RCC 7860 (cell line): Measurements from ENCODE around the gene EPN2.
"Not testable (repeated sequence)": the region's sequence is repeated elsewhere in the genome, so short reads cannot be mapped to it uniquely, and the experiment has no call there.

Source experiments
- DNase-seq: peaks from one replicate; pipeline ENCODE4 v3.0.0-alpha.2; 2015; ENCODE audit warnings: low spot score
- FAIRE-seq: peaks from 2 replicates; lab custom pipeline; 2012; peaks lifted over from hg19 to GRCh38; lab: Jason Lieb, UNC

Gene EPN2

GRCh38 chr17:19237139-19237388, at the start of gene EPN2:
EPN2 (plus strand) TSS chr17:19237366; CDS start chr17:19283120, 45,754 bp downstream.
- FAIRE-seq, DNase-seq: not testable (repeated sequence)

DNA sequence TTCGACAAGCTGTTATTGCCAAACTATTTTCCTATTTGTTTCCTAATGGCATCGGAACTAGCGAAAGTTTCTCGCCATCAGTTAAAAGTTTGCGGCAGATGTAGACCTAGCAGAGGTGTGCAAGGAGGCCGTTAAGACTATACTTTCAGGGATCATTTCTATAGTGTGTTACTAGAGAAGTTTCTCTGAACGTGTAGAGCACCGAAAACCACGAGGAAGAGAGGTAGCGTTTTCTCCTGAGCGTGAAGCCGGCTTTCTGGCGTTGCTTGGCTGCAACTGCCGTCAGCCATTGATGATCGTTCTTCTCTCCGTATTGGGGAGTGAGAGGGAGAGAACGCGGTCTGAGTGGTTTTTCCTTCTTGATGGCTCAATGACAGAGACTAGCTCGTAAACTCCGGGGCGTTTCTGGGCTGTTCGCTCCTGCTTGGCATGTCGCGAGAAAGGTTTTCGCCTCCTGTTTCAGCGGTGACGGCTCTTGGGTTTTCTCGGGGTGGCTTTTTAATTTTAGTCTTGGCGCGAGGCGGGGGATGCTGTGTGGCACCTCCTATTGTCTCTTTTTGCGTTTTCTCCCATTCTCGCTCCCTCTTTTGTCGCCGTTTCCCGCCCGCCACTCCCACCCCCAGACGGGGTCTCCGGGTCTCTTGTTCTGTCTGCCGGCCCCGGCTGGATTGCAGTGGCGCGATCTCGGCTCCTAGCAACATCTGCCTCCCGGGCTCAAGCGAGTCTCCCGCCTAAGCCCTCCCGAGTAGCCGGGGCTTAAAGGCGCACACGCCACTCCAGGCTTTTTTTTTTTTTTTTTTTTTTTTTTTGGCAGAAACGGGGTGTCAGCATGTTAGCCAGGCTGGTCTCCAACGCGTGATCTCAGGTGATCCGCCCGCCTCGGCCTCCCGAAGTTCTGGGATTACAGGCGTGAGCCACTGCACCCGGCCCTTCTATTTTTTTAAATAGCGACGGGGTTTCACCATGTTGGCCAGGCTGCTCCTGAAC, 49.0 kb upstream of the EPN2 start:
- FAIRE-seq, DNase-seq: not testable (repeated sequence)

- not testable (repeated sequence) for DNase-seq, FAIRE-seq
Measured at GRCh38 chr17:19188870-19189708, 48.1 kb upstream of the EPN2 start.

- not testable (repeated sequence) for FAIRE-seq, DNase-seq
Measured at GRCh38 chr17:19189781-19190405, 47.3 kb upstream of the EPN2 start.

GRCh38 chr17:19196382-19197204, 40.6 kb upstream of the EPN2 start:
- not testable (repeated sequence) for FAIRE-seq

GRCh38 chr17:19202448-19202847, 34.7 kb upstream of the EPN2 start:
- not testable (repeated sequence) for FAIRE-seq, DNase-seq

More at GRCh38 chr17:19196382-19197204, 40.6 kb upstream of the EPN2 start:
- not testable (repeated sequence) for DNase-seq

DNA sequence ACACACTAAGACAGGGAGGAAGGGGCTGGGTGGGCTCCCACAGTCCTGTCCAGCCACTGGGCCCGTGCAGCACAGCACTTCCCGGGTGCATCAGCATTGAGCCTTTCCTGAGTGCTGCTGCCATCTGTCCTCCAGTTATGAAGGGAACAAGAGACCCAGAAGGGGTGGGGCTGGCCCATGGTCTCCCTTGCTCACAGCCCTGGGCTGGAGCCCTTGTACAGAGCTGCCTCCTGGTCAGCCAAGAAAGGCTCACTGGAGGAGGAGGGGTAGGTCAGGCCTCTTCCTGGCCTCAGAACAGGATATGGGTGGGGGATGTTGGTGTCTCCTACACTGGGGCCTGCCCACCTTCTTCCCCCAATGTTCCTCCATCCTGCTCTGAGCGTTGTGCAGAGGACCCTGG, 33.7 kb upstream of the EPN2 start:
- DNase-seq, FAIRE-seq: not testable (repeated sequence)

- not testable (repeated sequence) for FAIRE-seq, DNase-seq
Measured at GRCh38 chr17:19215074-19215860, 21.9 kb upstream of the EPN2 start.

GRCh38 chr17:19216148-19216926, 20.8 kb upstream of the EPN2 start:
- FAIRE-seq, result peak; percentile 73
- DNase-seq, result not testable (repeated sequence)

GRCh38 chr17:19218914-19219313, 18.3 kb upstream of the EPN2 start:
- not testable (repeated sequence) for FAIRE-seq, DNase-seq

DNA sequence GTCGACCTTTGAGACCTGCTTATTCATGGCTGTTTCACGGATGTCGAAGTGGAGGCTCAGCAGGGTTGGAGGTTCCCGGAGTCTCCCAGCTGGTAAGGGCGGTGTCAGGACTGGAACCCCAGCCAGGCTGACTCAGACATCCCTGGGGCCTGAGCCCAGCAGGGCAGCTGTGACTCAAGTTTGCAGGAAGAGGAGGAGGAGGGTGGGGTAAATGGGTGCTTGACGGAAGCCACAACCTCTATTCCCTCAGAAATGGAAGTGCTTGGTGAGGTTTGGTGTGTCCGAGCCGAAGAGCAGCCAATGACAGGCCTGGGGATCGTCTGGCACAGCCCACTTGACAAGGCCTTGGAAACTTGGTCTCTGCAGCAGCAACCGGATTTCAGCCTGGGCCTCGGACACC, 17.8 kb upstream of the EPN2 start:
- DNase-seq, result not testable (repeated sequence)
- peak; percentile 89 for FAIRE-seq

GRCh38 chr17:19220195-19220594, 17.0 kb upstream of the EPN2 start:
- not testable (repeated sequence) for FAIRE-seq, DNase-seq

DNA sequence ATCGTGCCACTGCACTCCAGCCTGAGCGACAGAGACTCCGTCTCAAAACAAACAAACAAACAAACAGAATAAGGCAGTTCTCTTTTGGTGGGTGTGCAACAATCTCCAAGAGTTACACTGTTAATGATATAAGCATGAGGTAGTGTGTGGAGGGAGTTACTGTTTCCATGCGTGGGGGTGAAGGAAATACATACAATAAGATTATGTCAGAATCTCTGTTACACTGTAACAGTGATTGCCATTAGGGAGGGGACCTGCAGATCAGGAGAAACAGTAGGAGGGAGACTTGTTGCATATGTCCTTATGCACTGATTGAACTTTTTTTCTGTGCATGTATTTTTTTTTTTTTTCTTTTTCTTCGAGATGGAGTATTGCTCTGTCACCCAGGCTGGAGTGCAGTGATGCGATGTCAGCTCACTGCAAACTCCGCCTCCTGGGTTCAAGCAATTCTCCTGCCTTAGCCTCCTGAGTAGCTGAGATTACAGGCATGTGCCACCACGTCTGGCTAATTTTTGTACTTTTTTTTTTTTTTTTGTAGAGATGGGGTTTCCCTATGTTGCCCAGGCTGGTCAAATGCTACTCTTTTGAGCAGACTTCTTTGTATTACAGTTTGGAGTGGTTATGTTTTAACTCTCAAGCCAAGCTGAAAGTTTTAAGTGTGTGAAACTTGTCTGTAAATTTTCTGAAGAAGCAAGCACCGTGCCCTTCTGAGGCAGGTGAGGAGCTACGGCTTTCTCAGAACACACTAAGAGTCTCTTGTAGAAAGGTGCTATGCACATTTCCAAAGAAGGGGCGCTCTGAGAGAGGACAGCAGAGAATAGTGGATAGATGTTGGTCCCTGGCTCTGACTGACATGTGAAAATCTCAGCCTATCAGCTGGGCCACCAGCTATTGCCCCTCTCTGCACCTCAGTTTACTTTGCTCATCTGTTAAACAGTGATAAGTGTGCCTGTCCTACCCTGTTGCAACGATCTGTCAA, 10.3 kb upstream of the EPN2 start:
- not testable (repeated sequence) for DNase-seq, FAIRE-seq

DNA sequence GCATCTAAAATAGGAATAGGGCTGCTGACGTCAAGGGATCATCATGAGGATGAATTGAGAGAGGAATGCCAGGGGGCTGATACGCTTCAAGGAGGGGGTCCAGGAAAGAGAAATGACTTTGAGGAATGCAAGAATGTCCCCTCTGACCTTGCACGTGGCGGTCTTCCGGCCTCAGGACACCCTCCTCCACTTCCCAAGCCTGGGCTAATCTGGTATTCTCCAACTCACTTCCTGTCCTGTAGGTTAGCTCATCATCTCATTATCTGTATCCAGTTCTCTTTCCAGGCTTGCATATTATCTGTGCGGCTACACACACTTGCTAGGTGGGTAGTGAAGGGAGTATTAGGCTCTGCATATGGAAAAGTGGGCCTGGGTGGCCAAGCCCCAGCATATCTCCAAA, 2.5 kb upstream of the EPN2 start:
- not testable (repeated sequence) for DNase-seq, FAIRE-seq

- not testable (repeated sequence) for FAIRE-seq, DNase-seq
Measured at GRCh38 chr17:19236351-19237138, 621 bp upstream of the EPN2 start.

DNA sequence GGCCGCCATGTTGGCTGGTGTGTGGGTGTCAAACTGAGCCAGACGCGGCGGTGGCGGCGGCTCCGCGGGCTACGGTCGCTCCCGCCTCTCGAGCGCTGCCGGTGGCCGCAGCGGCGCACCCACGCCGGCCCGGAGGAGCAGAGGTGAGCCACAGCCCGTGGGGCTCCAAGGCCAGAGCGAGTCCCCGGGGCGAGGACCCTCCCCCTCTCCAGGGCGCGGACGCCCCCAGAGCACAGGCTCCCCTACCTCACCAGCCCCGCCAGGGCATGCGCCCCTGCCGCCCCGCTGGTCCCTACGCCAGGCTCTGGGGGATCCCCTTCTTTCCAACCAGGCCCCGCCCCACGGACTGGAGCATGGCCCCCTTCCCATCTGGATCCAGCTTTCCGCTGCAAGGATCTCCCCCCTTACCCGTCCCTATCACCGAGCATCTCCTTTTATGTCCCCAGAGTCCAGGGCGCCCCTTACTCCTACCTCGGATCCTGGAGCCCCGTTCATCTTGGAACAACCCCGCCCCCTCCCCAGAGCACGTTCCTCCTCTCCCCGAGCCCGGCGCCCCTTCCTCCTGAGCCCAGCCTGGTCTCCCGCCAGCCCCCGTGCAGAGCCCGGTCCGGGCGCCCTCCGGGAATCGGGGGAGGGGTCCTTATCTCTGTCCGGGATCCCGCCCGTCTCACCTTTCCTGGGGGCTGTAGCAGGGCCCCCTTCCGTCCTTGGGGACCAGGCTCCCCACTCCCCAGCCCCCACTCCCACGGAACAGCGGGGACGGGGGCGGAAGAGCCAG, 412 bp downstream of the EPN2 start:
- no peak for FAIRE-seq

More for the DNA sequence above, 412 bp downstream of the EPN2 start:
- DNase-seq, result no peak
